Measurements from ENCODE around the gene S100Z. TPM values are rescaled to one million over a fixed set of nuclear protein-coding genes. Genes with fewer than 3 reads are reported as not detected.

The S100Z gene
- total RNA-seq, 1 donor from 2014 or later, result not detected

- no peak for DNase-seq (ENCODE audit: low read depth in 2 of 2)
Measured at GRCh38 chr5:76946090-76946489, 96.3 kb downstream of the S100Z start.

GRCh38 chr5:76947082-76947503, 97.3 kb downstream of the S100Z start:
- peak in 1 of 2 donors; percentile 76 for DNase-seq (ENCODE audit: low read depth in 2 of 2)

GRCh38 chr5:76952795-76953536, 103.2 kb downstream of the S100Z start, which contains the start of gene CRHBP:
Gene CRHBP (plus strand): TSS chr5:76953045. CDS start chr5:76953135, 90 bp downstream.
- no peak for DNase-seq (ENCODE audit: low read depth in 2 of 2)

- peak in 1 of 2 donors; percentile 11 for DNase-seq (ENCODE audit: low read depth in 2 of 2)
Measured at GRCh38 chr5:76953551-76954382, 104.0 kb downstream of the S100Z start.

- DNase-seq (ENCODE audit: low read depth in 2 of 2), result no peak
Measured at GRCh38 chr5:76954383-76954763, 104.6 kb downstream of the S100Z start.

- DNase-seq (ENCODE audit: low read depth in 2 of 2), result no peak
Measured at GRCh38 chr5:76956033-76956432, 106.2 kb downstream of the S100Z start.

GRCh38 chr5:76958991-76959767, 109.4 kb downstream of the S100Z start:
- peak in 1 of 2 donors; percentile 65 for DNase-seq (ENCODE audit: low read depth in 2 of 2)

- DNase-seq (ENCODE audit: low read depth in 2 of 2), result no peak
Measured at GRCh38 chr5:76960004-76960625, 110.3 kb downstream of the S100Z start.

- no peak for DNase-seq (ENCODE audit: low read depth in 2 of 2)
Measured at GRCh38 chr5:76964060-76964459, 114.2 kb downstream of the S100Z start.

Other genes starting within 250 kb of the S100Z start
- 0.13 and 0.25 TPM in 2 replicates for gene F2RL2, start 226.6 kb upstream of the S100Z start, total RNA-seq
- gene F2R, start 133.9 kb upstream of the S100Z start, total RNA-seq, result 79.3 and 174 TPM in 2 replicates
- 61.2 and 98.1 TPM in 2 replicates for gene F2RL1, start 31.0 kb upstream of the S100Z start, total RNA-seq
- gene CRHBP, start 103.0 kb downstream of the S100Z start, total RNA-seq, result 0.25 TPM in 1 of 2 replicates, not detected in the other
- 13.6 and 19.0 TPM in 2 replicates for gene AGGF1, start 180.4 kb downstream of the S100Z start, total RNA-seq
- gene ZBED3, start 237.3 kb downstream of the S100Z start, total RNA-seq, result 1.0 and 1.6 TPM in 2 replicates